Upper lobe of left lung (tissue), 6 donors: ENCODE measurements around the gene COG5. TPM values are rescaled to one million over a fixed set of nuclear protein-coding genes. Genes with fewer than 3 reads are reported as not detected.

Source experiments
- ATAC-seq, 2 donors: fragments of 200-7000 bp; cut with Tn5 transposase; one replicate each; pipeline ENCODE4 v1.9.1; 2022; ENCODE audit warnings: mild to moderate bottlenecking in 2 of 2, moderate library complexity in 2 of 2; ENCODE audit not compliant: low FRiP score in 2 of 2
- DNase-seq, 2 donors: peaks; one replicate each; pipeline ENCODE4 v3.0.0-alpha.2; 2019 to 2020
- H3K27ac ChIP-seq, 4 donors: fragments of 200-600 bp; sonication (generic); one replicate each; pipeline ENCODE4 v1.5.1; 2016 to 2019
- H3K27me3 ChIP-seq, 4 donors: fragments of 200-600 bp; sonication (generic); one replicate each; pipeline ENCODE4 v1.5.1; 2017 to 2019
- H3K36me3 ChIP-seq, 4 donors: fragments of 200-600 bp; sonication (generic); one replicate each; pipeline ENCODE4 v1.5.1; 2016 to 2019
- H3K4me1 ChIP-seq, 4 donors: fragments of 200-600 bp; sonication (generic); one replicate each; pipeline ENCODE4 v1.5.1; 2018 to 2019
- H3K4me3 ChIP-seq, 4 donors: fragments of 200-600 bp; sonication (generic); one replicate each; pipeline ENCODE4 v1.5.1; 2017 to 2019; ENCODE audit warnings: mild to moderate bottlenecking in 2 of 4, moderate library complexity in 1 of 4
- H3K9me3 ChIP-seq, 4 donors: fragments of 200-600 bp; sonication (generic); one replicate each; pipeline ENCODE4 v1.5.1; 2018 to 2019
- EP300 ChIP-seq, 4 donors: sonication (generic); formaldehyde crosslinking; IDR thresholded peaks; one replicate each; pipeline ENCODE4 v1.5.1; 2017; ENCODE audit warnings: antibody characterized with exemption in 4 of 4, control low read depth in 2 of 4
- POLR2A ChIP-seq, 4 donors: fragments of 450-650 bp; IDR thresholded peaks; one replicate each; pipeline ENCODE4 v1.5.1; 2016 to 2017; ENCODE audit warnings: antibody characterized with exemption in 4 of 4, mild to moderate bottlenecking in 2 of 4
- POLR2AphosphoS5 ChIP-seq, 2 donors: sonication (generic); formaldehyde crosslinking; IDR thresholded peaks; one replicate each; pipeline ENCODE4 v1.5.1; 2017; ENCODE audit warnings: antibody characterized with exemption in 2 of 2
- WGBS, 2 donors: methylation state at CpG; one replicate each; pipeline ENCODE4 v1.1.5; 2017 to 2018; 5-methylcytosine and 5-hydroxymethylcytosine counted together
- total RNA-seq, 6 donors: library from RNA; depleted of rRNA in 4 of 6; stranded (reverse); fragments of >200 nt in 4 of 6; gene quantifications; one replicate each; pipeline versions ENCODE4 v1.1.0 to v1.2.1, GENCODE V29; 2016 to 2021
- TF ChIP-seq, protein P1 (sequence below), 6 experiments: fragments of 450-650 bp in 4 of 6; fragments of 200-600 bp in 2 of 6; sonication (generic) in 2 of 6; IDR thresholded peaks; one replicate each; pipeline ENCODE4 v1.5.1; 2016 to 2019; ENCODE audit warnings: antibody characterized with exemption in 6 of 6
- donor health status: DM: no; HTN: no; CAD: no; lungs with moderate emphysema.
- donor health status: DM: no; HTN: yes; CAD: no; lungs with severe emphysema.

COG5 gene
- total RNA-seq, 6 donors from 2014 or later, result 31.6 to 88.0 (median 50.5) TPM

DNA sequence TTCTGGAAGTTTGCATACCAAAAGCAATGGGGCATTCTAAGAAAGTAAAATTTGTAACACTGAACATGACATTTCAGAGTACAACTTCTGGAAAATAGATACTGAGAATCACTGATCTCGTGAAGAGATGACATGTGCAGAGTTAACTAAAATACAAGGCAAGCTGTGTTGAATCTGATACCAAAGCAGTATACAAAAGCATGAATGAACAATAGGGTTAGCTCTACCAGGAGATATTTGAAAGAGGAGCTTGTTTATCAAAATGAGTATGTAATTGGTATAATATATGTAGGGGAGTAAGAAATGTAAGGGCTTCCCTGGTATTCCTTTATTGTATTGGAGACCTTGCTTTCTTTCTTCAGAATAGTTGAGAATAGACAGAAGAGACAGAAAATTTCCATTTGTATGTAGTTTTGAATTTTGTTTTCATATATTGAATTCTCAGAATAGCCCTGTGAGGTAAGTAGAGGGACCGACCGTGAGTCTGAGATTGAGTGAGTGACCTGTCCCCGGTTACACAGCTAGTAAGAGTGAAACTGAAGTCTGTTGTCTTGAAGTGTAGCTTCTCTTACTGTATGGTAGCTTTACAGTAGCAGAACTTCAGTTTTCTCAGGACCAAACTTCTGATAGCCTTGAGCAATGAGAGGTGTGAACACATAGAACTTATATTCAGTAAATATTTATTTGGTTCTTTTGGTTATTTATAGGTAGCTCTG lies 389.9 kb downstream of the COG5 start:
- Histone ChIP-seq H3K27ac (peak overlapping the region in 1 of 4 donors; percentile 7), H3K27me3 (no peaks in the 10 kb centered on the region), H3K4me3 (no peak overlapping the region), H3K36me3 (no peaks in the 10 kb centered on the region), H3K9me3 (no peaks in the 10 kb centered on the region), H3K4me1 (peaks cover 36 to 65% (median 63%) of the 10 kb centered on the region in 4 donors)
- 40 to 56% methylated on average over 4 of the region's 4 CpGs for WGBS, 2 donors
- DNase-seq (no peak), ATAC-seq (no peak)
- TF ChIP-seq, protein P1, sequence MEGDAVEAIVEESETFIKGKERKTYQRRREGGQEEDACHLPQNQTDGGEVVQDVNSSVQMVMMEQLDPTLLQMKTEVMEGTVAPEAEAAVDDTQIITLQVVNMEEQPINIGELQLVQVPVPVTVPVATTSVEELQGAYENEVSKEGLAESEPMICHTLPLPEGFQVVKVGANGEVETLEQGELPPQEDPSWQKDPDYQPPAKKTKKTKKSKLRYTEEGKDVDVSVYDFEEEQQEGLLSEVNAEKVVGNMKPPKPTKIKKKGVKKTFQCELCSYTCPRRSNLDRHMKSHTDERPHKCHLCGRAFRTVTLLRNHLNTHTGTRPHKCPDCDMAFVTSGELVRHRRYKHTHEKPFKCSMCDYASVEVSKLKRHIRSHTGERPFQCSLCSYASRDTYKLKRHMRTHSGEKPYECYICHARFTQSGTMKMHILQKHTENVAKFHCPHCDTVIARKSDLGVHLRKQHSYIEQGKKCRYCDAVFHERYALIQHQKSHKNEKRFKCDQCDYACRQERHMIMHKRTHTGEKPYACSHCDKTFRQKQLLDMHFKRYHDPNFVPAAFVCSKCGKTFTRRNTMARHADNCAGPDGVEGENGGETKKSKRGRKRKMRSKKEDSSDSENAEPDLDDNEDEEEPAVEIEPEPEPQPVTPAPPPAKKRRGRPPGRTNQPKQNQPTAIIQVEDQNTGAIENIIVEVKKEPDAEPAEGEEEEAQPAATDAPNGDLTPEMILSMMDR (IDR thresholded peaks at IDR 0.05), result no peak
- TF ChIP-seq EP300 (IDR thresholded peaks at IDR 0.05) (no peak), POLR2A (IDR thresholded peaks at IDR 0.05) (no peak)

DNA sequence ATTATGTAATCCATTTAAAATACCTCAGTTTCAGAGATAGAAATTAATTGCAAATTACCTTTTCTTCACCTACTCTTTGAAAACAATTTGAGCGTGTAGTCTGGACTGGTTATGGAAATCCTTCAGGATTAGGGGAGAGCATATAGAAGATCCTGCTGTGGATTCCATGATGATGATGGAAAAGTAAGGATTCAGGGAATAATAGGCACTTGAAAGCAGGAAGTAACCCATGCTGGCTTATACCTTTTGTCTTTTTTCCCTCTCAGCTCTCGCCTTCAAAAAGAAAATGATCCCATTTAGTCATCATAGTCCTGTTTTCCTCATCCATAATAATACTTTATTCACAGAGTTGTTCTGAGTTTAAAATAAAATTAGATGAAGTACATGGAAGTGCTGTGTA lies 390.5 kb downstream of the COG5 start:
- TF ChIP-seq, protein P1 (IDR thresholded peaks at IDR 0.05), result no peak
- TF ChIP-seq POLR2A (IDR thresholded peaks at IDR 0.05) (no peak), POLR2AphosphoS5 (IDR thresholded peaks at IDR 0.05) (no peak), EP300 (IDR thresholded peaks at IDR 0.05) (no peak)
- H3K4me3 ChIP-seq, result no peak overlapping the region
- no peak overlapping the region for H3K27ac ChIP-seq
- H3K36me3 ChIP-seq, result no peaks in the 10 kb centered on the region
- peaks cover 36 to 65% (median 59%) of the 10 kb centered on the region in 4 donors for H3K4me1 ChIP-seq
- no peaks in the 10 kb centered on the region for H3K27me3 ChIP-seq
- H3K9me3 ChIP-seq, result no peaks in the 10 kb centered on the region
- no peak for ATAC-seq
- WGBS, 2 donors, result 77 to 85% methylated on average over 2 of the region's 2 CpGs
- no peak for DNase-seq

DNA sequence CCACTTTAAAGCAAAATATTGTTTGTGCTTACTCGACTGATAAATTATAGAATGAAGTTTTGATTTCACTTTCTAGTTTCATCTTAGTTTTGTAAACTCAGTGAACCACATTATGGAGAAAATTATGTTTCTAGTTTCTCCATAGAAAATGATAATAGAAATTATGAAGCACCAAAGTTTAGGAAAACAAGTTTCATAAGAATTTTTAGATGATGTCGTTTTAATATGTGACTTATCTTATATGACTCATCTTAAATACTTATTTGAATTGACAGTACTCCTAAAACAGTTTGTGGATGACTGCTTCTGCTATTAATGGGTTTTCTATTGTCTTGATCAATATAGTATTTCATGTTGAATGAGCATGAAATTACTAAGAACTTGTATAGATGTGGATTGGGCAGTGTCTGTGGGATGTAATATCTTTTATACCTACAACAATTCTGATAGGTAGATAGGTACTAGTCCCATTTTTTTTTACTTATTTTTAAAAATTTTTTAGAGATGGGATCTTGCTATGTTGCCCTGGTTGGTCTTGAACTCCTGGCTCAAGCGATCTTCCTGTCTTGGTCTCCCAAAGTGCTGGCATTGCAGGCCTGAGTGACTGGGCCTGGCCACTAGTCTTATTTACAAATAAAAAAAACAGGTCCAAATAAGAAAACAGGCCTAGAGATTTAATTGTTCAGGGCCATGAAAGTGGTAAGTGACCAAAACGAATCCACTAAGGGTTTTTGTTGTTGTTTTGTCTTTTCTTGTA lies 391.3 kb downstream of the COG5 start:
- Histone ChIP-seq H3K27ac (peak overlapping the region in 1 of 4 donors; percentile 30), H3K4me3 (no peak overlapping the region), H3K36me3 (no peaks in the 10 kb centered on the region), H3K4me1 (peaks cover 36 to 65% (median 55%) of the 10 kb centered on the region in 4 donors), H3K9me3 (no peaks in the 10 kb centered on the region), H3K27me3 (no peaks in the 10 kb centered on the region)
- TF ChIP-seq POLR2AphosphoS5 (IDR thresholded peaks at IDR 0.05) (no peak), EP300 (IDR thresholded peaks at IDR 0.05) (no peak), POLR2A (IDR thresholded peaks at IDR 0.05) (no peak)
- TF ChIP-seq, protein P1 (IDR thresholded peaks at IDR 0.05), result no peak
- DNase-seq, result no peak
- 73 to 82% methylated on average over 4 of the region's 4 CpGs for WGBS, 2 donors
- ATAC-seq, result no peak

DNA sequence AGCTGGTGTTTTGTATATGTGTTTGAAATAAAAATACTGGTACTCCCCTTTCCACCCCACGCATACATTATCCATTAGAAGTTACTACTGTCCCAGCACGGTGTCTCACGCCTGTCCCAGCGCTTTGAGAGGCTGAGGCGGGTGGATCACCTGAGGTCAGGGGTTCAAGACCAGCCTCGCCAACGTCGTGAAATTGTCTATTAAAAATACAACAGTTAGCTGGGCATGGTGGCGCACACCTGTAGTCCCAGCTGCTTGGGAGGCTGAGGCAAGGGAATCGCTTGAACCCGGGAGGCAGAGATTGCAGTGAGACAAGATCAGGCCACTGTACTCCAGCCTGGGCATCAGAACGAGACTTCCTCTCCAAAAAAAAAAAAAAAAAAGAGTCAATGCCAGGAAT lies 392.2 kb downstream of the COG5 start:
- WGBS, 2 donors, result 88 to 90% methylated on average over 12 of the region's 12 CpGs
- Histone ChIP-seq H3K27me3 (no peaks in the 10 kb centered on the region), H3K9me3 (no peaks in the 10 kb centered on the region), H3K36me3 (no peaks in the 10 kb centered on the region), H3K27ac (peak overlapping the region in 2 of 4 donors; percentile 16 to 30), H3K4me1 (peaks cover 36 to 60% (median 53%) of the 10 kb centered on the region in 4 donors), H3K4me3 (no peak overlapping the region)
- DNase-seq (no peak), ATAC-seq (no peak)
- TF ChIP-seq EP300 (IDR thresholded peaks at IDR 0.05) (no peak), POLR2AphosphoS5 (IDR thresholded peaks at IDR 0.05) (no peak), POLR2A (IDR thresholded peaks at IDR 0.05) (no peak)
- TF ChIP-seq, protein P1 (IDR thresholded peaks at IDR 0.05), result no peak
